Testis (tissue), 3 donors: ENCODE data around the gene NOL6. TPM values are rescaled to one million over a fixed set of nuclear protein-coding genes. Genes with fewer than 3 reads are reported as not detected.

Source experiments
- DNase-seq: peaks from one replicate; pipeline ENCODE4 v3.0.0-alpha.2; 2019
- H3K27ac ChIP-seq, 2 donors: fragments of 200-600 bp; sonication (generic); one replicate each; pipeline ENCODE4 v1.5.1; 2019
- H3K27me3 ChIP-seq: fragments of 200-600 bp; sonication (generic); one replicate; pipeline ENCODE4 v1.5.1; 2019
- H3K36me3 ChIP-seq: fragments of 200-600 bp; sonication (generic); one replicate; pipeline ENCODE4 v1.5.1; 2017; ENCODE audit warnings: low read depth; ENCODE audit errors: missing control alignments
- H3K4me1 ChIP-seq: fragments of 200-600 bp; sonication (generic); one replicate; pipeline ENCODE4 v1.5.1; 2019
- H3K4me3 ChIP-seq, 2 donors: fragments of 200-600 bp; sonication (generic); one replicate each; pipeline ENCODE4 v1.5.1; 2017 to 2019
- H3K9me3 ChIP-seq: fragments of 200-600 bp; sonication (generic); one replicate; pipeline ENCODE4 v1.5.1; 2017
- POLR2A ChIP-seq: fragments of 450-650 bp; IDR thresholded peaks from one replicate; pipeline ENCODE4 v1.6.1; 2017; ENCODE audit warnings: antibody characterized with exemption, mild to moderate bottlenecking, moderate library complexity
- WGBS, 2 donors: methylation state at CpG; one replicate each; pipeline ENCODE4 v1.1.5; 2018; 5-methylcytosine and 5-hydroxymethylcytosine counted together
- intact Hi-C: fragments of 100-400 bp; cut with DNase I; formaldehyde crosslinking; loops from one replicate; pipeline ENCODE4 v1.15.1; 2023; ENCODE audit warnings: low total_unique reads
- polyA plus RNA-seq: library from polyadenylated mRNA; stranded (reverse); fragments of 350-450 nt; fragmentation: Illumina TruSeq; extraction: RNeasy Lipid Tissue Mini Kit (QIAGEN cat#74804); gene quantifications from one replicate; pipeline ENCODE4 v1.2.3, GENCODE V29; 2014; ENCODE audit warnings: low read depth, low replicate concordance; ENCODE audit not compliant: insufficient read depth
- total RNA-seq, 2 donors: library from RNA; depleted of rRNA; stranded (reverse); fragments of >200 nt; gene quantifications; one replicate each; pipeline ENCODE4 v1.2.3, GENCODE V29; 2016
- TF ChIP-seq, protein P1 (sequence below), 3 experiments: fragments of 450-650 bp in 2 of 3; fragments of 200-600 bp in 1 of 3; sonication (generic) in 1 of 3; IDR thresholded peaks; one replicate each; pipeline ENCODE4 v1.5.1; 2016 to 2019; ENCODE audit warnings: antibody characterized with exemption in 3 of 3, mild to moderate bottlenecking in 2 of 3, moderate library complexity in 1 of 3

Gene NOL6
- total and polyA plus RNA-seq, 3 donors from 2014 or later = 40.4 to 51.6 (median 45.4) TPM

DNA sequence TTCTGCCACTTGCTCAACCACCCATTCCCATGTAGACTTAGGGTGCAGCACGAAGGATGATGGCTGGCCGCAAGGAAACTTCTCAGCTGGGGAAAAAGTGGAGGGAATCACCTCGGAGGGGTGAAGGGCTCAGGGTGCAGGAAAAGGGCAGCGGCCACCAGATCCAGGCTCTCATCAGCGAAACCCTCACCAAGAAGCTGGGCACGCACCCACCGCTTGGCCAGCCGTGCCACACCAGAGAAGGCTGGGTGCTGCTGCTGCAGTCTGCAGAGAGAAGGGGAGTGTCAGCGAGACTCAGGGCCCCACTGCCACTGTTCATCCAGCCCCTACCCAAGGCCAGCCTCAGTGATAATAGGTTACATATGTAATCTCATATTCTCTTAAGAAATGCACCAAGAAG, 8.6 kb downstream of the NOL6 start:
- WGBS, 2 donors = 98 to 100% methylated on average over 3 to 9 of the region's 9 CpGs
- Histone ChIP-seq H3K36me3 (no peaks in the 10 kb centered on the region), H3K4me1 (no peaks in the 10 kb centered on the region), H3K9me3 (no peaks in the 10 kb centered on the region), H3K27ac (no peak overlapping the region), H3K27me3 (no peaks in the 10 kb centered on the region), H3K4me3 (no peak overlapping the region)
- TF ChIP-seq, protein P1, sequence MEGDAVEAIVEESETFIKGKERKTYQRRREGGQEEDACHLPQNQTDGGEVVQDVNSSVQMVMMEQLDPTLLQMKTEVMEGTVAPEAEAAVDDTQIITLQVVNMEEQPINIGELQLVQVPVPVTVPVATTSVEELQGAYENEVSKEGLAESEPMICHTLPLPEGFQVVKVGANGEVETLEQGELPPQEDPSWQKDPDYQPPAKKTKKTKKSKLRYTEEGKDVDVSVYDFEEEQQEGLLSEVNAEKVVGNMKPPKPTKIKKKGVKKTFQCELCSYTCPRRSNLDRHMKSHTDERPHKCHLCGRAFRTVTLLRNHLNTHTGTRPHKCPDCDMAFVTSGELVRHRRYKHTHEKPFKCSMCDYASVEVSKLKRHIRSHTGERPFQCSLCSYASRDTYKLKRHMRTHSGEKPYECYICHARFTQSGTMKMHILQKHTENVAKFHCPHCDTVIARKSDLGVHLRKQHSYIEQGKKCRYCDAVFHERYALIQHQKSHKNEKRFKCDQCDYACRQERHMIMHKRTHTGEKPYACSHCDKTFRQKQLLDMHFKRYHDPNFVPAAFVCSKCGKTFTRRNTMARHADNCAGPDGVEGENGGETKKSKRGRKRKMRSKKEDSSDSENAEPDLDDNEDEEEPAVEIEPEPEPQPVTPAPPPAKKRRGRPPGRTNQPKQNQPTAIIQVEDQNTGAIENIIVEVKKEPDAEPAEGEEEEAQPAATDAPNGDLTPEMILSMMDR (IDR thresholded peaks at IDR 0.05) = no peak
- no peak for TF ChIP-seq POLR2A
- DNase-seq = no peak
- intact Hi-C loops = no loop called here

DNA sequence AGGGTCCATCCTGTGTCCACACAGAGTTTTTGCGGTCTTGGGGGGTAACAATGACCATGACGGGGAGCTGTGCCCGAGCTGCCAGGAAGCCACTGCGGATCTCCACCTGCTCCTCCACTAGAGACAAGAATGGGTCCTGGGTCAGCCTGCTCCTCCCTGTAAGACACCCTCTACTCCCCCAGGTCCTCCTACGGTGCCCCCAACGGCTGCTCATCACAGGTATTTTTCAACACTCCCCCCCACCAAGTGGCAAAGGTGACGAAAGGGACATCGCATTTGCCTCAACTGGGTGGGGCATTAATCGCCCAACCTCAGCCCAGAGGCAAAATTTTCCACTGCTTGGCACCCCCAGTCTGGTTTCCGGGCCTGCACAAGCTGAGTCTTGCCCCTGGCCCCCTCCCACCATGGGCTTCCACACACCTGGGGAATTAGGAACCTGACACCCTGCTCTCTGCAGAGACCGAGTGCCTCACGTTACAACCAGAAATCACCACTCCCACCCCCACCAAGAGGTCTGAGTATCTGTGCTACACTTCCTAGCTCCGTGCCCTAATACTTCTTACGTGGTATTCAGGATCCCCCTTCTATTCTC, 9.6 kb downstream of the NOL6 start:
- intact Hi-C loops = no loop called here
- H3K9me3 ChIP-seq = no peaks in the 10 kb centered on the region
- 85 to 90% methylated on average over 14 of the region's 14 CpGs for WGBS, 2 donors
- H3K4me3 ChIP-seq = no peak overlapping the region
- no peak overlapping the region for H3K27ac ChIP-seq
- TF ChIP-seq, protein P1 (IDR thresholded peaks at IDR 0.05) = no peak
- no peak for TF ChIP-seq POLR2A
- H3K4me1 ChIP-seq = no peaks in the 10 kb centered on the region
- H3K36me3 ChIP-seq = no peaks in the 10 kb centered on the region
- H3K27me3 ChIP-seq = no peaks in the 10 kb centered on the region
- no peak for DNase-seq

DNA sequence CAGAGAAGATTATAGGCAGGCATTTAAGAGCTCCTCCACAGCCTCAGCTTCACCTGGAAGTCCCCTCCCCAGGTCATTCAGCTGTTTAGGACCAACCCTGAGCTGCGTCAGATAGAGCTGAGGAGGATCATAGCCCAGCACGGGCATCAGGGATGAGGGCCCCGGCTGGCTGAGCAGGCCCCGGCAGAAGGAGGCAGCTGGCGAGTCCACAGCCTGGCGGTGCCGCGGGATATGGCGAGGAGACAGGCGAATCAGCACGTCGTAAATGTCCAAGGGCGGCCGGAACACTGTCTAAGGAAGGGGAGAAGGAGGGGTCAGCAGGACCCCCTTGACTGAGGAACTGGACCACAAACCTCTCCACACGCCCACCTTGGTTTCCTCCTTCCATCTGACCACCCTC, 10.6 kb downstream of the NOL6 start:
- H3K27ac ChIP-seq = no peak overlapping the region
- H3K27me3 ChIP-seq = no peaks in the 10 kb centered on the region
- WGBS, 2 donors = 85 to 89% methylated on average over 15 of the region's 15 CpGs
- no peaks in the 10 kb centered on the region for H3K4me1 ChIP-seq
- no peak overlapping the region for H3K4me3 ChIP-seq
- no peak for DNase-seq
- intact Hi-C loops = no loop called here
- TF ChIP-seq POLR2A = no peak
- TF ChIP-seq, protein P1 (IDR thresholded peaks at IDR 0.05) = no peak
- H3K9me3 ChIP-seq = no peaks in the 10 kb centered on the region
- no peaks in the 10 kb centered on the region for H3K36me3 ChIP-seq

DNA sequence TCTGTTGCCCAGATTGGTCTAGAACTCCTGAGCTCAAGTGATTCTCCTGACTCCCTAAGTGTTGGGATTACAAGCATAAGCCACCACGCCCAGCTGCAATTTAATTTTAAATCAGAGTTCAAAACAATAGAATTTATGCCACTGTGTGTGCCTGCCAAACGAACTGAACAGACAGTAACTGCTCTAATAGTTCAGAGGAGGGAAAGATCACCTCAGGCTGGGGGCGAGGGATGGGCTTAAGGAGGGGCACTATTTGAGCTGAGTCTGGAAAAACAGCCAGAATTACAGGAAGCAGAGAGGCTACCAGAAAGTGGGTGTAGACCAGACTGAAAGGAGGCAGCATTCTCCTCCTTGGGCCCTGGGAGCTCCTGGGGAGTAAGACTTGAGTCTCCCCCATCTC, 12.2 kb downstream of the NOL6 start:
- TF ChIP-seq, protein P1 (IDR thresholded peaks at IDR 0.05) = no peak
- no peak for TF ChIP-seq POLR2A
- no peak overlapping the region for H3K27ac ChIP-seq
- WGBS, 2 donors = 66 to 76% methylated on average over 3 of the region's 3 CpGs
- H3K36me3 ChIP-seq = no peaks in the 10 kb centered on the region
- DNase-seq = no peak
- H3K4me3 ChIP-seq = no peak overlapping the region
- H3K4me1 ChIP-seq = no peaks in the 10 kb centered on the region
- no peaks in the 10 kb centered on the region for H3K27me3 ChIP-seq
- intact Hi-C loops = no loop called here
- H3K9me3 ChIP-seq = no peaks in the 10 kb centered on the region

DNA sequence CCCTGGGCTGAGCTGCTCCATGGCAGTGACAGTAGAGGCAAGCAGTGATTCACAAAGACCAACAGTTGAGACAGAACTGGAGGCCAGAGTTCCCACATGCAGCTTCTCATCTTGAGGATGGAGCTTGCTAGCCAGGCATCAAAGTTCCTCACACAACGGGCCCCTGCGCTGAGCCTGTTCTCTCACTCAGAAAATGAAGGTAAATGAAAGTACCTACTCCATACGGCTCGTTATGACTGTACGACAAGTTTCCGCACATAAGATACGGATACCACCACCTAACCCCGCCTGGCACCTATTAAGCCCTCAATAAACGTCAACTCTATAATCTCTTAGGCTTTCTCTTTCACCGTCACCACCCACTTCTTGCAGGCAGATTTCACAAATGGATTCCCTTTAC, 12.9 kb downstream of the NOL6 start:
- 86 to 94% methylated on average over 10 of the region's 10 CpGs for WGBS, 2 donors
- H3K36me3 ChIP-seq = no peaks in the 10 kb centered on the region
- H3K4me3 ChIP-seq = no peak overlapping the region
- DNase-seq = no peak
- no peak overlapping the region for H3K27ac ChIP-seq
- H3K9me3 ChIP-seq = no peaks in the 10 kb centered on the region
- intact Hi-C loops = no loop called here
- no peak for TF ChIP-seq POLR2A
- TF ChIP-seq, protein P1 (IDR thresholded peaks at IDR 0.05) = no peak
- no peaks in the 10 kb centered on the region for H3K27me3 ChIP-seq
- no peaks in the 10 kb centered on the region for H3K4me1 ChIP-seq
